ENCODE results near the gene ZBTB48.
A peak's percentile ranks its signal among the peaks of the same experiment; 100 is the strongest.

The ZBTB48 gene

DNA sequence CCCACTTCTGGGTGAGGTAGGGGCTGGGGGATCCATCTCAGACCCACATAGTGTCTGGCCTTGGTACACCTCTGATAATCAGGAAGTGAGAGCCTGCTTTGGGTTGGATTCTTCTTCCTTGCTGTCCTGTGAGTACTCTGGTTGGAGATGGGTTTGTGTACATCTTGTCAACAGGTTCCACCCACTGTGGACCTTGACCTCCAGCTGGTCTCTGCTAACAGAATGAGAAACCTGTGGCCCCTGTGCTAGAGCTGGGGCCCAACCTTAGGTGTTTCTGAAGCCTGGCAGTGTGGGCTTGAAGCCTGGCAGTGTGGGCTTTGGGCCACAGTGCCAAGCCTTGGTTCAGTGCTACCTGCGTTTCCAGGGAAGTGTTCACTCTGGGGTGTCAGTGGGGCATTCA lies 2.6 kb downstream of the ZBTB48 start:
- peak overlapping the region; percentile 84 for H3K27ac ChIP-seq
- TF ChIP-seq, protein P1, sequence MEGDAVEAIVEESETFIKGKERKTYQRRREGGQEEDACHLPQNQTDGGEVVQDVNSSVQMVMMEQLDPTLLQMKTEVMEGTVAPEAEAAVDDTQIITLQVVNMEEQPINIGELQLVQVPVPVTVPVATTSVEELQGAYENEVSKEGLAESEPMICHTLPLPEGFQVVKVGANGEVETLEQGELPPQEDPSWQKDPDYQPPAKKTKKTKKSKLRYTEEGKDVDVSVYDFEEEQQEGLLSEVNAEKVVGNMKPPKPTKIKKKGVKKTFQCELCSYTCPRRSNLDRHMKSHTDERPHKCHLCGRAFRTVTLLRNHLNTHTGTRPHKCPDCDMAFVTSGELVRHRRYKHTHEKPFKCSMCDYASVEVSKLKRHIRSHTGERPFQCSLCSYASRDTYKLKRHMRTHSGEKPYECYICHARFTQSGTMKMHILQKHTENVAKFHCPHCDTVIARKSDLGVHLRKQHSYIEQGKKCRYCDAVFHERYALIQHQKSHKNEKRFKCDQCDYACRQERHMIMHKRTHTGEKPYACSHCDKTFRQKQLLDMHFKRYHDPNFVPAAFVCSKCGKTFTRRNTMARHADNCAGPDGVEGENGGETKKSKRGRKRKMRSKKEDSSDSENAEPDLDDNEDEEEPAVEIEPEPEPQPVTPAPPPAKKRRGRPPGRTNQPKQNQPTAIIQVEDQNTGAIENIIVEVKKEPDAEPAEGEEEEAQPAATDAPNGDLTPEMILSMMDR (conservative IDR thresholded peaks at IDR 0.05) = no peak

DNA sequence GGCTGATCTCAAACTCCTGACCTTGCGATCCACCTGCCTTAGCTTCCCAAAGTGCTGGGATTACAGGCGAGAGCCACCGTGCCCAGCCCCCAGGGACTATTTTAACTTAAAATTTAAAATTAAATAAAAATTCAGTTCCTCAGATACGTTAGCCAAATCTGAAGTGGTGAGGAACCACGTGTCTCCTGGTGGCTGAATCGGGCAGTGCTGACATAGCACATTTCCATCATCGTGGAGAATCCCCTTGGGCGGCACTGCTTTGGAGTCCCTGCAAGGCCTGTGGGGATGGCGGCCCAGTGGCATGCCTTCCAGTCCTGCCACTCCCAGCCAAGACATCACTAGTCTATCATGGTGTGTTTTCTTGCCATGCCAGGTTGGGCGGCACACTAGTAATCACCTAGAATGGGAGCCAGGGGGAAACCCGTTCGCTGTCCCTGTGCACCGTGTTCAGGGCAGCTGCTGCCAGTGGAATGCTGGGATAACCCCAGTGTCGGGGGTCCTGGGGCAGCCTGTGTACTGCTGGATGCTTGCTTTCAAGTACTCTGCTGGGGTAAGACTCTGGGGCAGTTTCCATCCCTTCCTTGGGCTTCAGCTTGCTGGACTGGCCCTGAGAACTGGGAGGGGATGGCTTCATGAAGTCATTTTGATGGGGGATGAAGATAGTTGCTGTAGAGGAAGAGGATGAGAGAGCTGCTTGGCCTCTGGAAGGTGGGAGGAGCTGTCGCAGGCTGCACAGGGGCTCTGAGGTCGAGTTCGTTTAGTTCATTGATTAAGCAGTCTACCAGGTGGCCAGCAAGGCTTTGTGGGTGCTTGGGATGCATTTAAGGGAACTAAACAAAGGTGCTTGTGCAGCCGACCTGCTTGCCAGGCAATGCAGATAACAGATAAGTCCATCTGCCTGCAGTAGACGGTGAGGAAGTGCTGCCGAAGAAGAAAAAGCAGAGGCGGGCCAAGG lies 4.6 kb downstream of the ZBTB48 start:
- TF ChIP-seq, protein P1 (conservative IDR thresholded peaks at IDR 0.05) = no peak; the same call in 1 of the 2 replicates
- no peak overlapping the region for H3K27ac ChIP-seq

DNA sequence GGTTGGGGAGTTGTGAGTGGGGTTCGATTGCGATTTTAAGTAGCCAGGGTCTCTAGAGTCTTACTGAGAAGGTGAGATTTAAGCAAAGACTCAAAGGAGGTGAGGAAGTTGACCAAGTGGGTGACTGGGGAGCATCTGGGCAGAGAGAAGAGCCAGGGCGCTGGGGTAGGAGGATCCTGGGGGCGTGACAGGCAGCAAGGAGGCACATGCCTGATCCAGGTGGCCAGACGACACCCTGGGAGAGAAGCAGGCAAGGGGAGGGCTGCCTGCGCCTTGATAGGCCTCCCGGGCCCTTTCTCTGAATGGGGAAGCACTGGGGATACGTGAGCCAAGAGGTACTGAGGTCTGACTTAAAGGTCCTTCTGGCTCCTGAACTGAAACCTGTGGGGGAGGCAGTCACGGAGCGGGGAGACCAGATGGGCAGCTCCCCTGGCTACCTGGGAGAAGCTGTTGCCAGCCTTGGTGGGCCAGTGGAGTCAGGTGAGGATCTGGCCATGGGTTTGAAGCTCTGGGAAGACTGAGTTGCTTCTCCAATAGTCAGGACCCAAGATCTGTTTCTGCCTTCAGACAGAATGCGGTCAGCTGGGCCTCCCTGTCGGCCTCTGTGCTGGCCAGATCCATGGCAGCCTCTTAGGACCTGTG lies 5.4 kb downstream of the ZBTB48 start:
- TF ChIP-seq, protein P1 (conservative IDR thresholded peaks at IDR 0.05) = no peak
- H3K27ac ChIP-seq = no peak overlapping the region

DNA sequence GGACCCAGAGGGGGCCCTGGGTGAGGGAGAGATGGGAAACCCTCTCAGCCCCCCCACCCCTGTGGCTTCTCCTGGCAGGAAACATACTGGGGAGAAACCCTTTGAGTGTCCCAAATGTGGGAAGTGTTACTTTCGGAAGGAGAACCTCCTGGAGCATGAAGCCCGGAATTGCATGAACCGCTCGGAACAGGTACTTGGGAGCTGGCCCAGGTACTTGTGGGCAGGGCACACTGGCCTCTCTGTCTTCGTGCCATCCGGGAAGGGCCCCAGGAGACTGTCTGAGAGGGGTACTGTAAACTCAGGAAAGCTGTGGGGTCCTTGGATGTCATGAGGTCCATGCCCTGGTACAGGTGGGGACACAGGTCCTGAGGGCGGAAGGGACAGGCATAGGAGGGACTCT lies 6.0 kb downstream of the ZBTB48 start:
- no peak overlapping the region for H3K27ac ChIP-seq
- TF ChIP-seq, protein P1 (conservative IDR thresholded peaks at IDR 0.05) = no peak

DNA sequence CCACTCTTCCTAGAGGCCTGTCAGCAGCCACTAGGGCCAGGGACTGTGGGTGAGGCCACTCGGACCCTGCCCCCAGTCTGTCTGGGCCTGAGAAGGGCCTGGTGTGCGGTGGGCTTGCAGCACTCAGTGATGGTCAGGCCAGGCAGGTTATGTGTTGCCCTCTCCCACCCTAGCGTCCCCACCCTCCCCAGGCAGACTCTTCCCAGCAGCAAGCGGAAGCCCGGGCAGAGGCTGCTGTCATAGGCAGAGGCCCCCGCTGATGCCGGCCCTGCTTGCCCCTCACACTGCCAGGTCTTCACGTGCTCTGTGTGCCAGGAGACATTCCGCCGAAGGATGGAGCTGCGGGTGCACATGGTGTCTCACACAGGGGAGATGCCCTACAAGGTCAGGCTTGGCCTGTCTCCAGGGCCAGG lies 6.6 kb downstream of the ZBTB48 start:
- H3K27ac ChIP-seq = no peak overlapping the region

DNA sequence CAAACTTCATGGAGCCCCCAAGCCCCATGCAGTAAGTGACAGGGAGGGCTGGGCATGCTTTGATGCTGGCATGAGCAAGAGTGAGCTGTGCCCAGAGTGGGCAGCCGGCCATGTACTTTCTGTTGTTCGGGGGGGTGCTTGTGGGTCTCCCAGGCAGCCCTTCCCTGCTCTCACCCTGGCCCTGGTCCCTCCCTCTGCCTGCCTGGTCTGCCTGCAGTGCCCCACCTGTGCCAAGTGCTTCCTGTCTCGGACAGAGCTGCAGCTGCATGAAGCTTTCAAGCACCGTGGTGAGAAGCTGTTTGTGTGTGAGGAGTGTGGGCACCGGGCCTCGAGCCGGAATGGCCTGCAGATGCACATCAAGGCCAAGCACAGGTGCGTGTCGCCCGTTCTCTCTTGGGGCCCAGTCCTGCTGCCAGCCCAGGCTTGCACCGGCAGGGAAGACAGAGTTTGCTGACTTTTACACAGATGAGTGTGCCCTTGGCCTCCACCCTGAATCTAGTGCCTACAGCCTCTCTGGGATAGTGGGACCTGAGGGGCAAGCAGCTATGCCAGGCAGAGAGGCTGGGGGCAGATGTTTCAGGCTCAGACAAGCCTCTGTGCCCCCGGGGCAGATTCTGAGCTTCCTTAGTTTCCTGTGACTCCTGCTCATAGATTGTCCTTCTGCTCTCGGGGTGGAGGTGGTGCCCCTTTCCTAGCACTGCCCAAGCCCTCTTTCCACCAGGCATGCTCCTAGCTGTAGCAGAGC lies 7.6 kb downstream of the ZBTB48 start:
- TF ChIP-seq, protein P1 (conservative IDR thresholded peaks at IDR 0.05) = no peak
- H3K27ac ChIP-seq = no peak overlapping the region

More for the DNA sequence above, 6.6 kb downstream of the ZBTB48 start:
- TF ChIP-seq, protein P1 (conservative IDR thresholded peaks at IDR 0.05) = no peak

Measured in VCaP (cell line).